Tibial artery (tissue), 4 donors: ENCODE results near the gene CHD1.
A peak's percentile ranks its signal among the peaks of the same experiment; 100 is the strongest.

Experiments
- DNase-seq, 2 donors: peaks; one replicate each; pipeline ENCODE4 v3.0.0-alpha.2; 2019
- H3K27ac ChIP-seq, 2 donors: fragments of 200-600 bp; sonication (generic) in 1 of 2; 1 replicate in 1 of 2; 2 replicates in 1 of 2; pipeline ENCODE4 v1.5.1; 2018 to 2019; ENCODE audit warnings: mild to moderate bottlenecking in 1 of 2
- H3K27me3 ChIP-seq, 2 donors: fragments of 200-600 bp; sonication (generic) in 1 of 2; one replicate each; pipeline versions ENCODE4 v1.5.1 to v1.6.0; 2016 to 2019
- H3K36me3 ChIP-seq, 3 donors: fragments of 200-600 bp; sonication (generic) in 2 of 3; one replicate each; pipeline ENCODE4 v1.5.1; 2016 to 2019; ENCODE audit warnings: mild to moderate bottlenecking in 2 of 3
- H3K4me1 ChIP-seq, 4 donors: fragments of 200-600 bp; sonication (generic) in 2 of 4; 1 replicate in 3 of 4; 2 replicates in 1 of 4; pipeline ENCODE4 v1.5.1; 2016 to 2019
- H3K4me3 ChIP-seq, 2 donors: fragments of 200-600 bp; sonication (generic) in 1 of 2; 1 replicate in 1 of 2; 2 replicates in 1 of 2; pipeline ENCODE4 v1.5.1; 2018 to 2019; ENCODE audit warnings: mild to moderate bottlenecking in 2 of 2
- H3K9me3 ChIP-seq, 3 donors: fragments of 200-600 bp; sonication (generic) in 1 of 3; one replicate each; pipeline ENCODE4 v1.5.1; 2016 to 2019
- intact Hi-C: fragments of 100-400 bp; cut with DNase I; formaldehyde crosslinking; loops from one replicate; pipeline ENCODE4 v1.15.0; 2023; ENCODE audit warnings: low total_unique reads
- TF ChIP-seq, protein P1 (sequence below), 2 experiments: fragments of 200-600 bp in 1 of 2; fragments of 450-650 bp in 1 of 2; IDR thresholded peaks; one replicate each; pipeline ENCODE4 v1.5.1; 2017 to 2019; ENCODE audit warnings: antibody characterized with exemption in 2 of 2, mild to moderate bottlenecking in 1 of 2, moderate library complexity in 1 of 2

Gene CHD1

DNA sequence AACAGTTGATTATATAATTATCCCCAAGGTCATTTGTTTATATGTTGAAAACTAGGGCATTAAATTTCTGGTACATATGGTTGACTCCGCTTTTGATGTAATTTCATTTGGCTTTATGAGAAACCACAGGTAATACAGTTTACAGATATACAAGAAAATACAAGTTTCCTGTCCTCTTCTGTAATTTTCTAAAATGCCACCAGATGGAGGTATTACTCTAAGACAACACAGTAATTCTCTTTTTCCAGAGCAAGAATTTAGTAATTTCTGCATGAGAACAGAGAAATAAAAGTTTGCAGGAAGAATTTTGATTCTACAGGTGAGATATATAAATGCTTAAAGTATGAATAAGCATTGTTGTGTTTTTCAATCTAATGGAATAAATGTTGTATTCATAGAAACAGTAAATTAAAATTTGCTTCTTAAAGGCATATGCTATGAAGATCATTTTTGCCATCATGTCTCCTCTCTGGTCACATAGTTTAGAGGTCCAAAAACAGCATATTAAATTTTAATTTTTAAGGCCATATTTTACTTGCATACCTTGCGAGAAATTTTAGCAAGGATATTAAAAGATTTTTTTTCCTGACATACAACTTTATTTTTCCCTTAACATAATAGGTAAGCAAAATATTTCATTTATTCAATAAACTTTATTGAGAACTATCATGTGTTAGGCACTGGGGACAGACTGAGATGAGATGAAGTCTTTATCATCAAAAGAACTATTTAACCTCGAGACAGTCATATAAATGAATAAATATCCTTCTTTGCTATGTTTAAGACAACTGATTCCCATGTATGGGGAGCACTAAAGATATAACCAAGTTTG, 22.7 kb downstream of the CHD1 start:
- Histone ChIP-seq H3K4me3 (no peak overlapping the region), H3K4me1 (peaks cover 0 to 14% (median 0%) of the 10 kb centered on the region in 4 donors), H3K36me3 (peaks cover 2 to 11% (median 11%) of the 10 kb centered on the region in 3 donors), H3K9me3 (no peaks in the 10 kb centered on the region), H3K27ac (no peak overlapping the region), H3K27me3 (no peaks in the 10 kb centered on the region)
- intact Hi-C loops: loop anchor here (2.0 kb wide), 1 partner anchor 125 kb away; no protein-coding TSS in a partner anchor
- TF ChIP-seq, protein P1, sequence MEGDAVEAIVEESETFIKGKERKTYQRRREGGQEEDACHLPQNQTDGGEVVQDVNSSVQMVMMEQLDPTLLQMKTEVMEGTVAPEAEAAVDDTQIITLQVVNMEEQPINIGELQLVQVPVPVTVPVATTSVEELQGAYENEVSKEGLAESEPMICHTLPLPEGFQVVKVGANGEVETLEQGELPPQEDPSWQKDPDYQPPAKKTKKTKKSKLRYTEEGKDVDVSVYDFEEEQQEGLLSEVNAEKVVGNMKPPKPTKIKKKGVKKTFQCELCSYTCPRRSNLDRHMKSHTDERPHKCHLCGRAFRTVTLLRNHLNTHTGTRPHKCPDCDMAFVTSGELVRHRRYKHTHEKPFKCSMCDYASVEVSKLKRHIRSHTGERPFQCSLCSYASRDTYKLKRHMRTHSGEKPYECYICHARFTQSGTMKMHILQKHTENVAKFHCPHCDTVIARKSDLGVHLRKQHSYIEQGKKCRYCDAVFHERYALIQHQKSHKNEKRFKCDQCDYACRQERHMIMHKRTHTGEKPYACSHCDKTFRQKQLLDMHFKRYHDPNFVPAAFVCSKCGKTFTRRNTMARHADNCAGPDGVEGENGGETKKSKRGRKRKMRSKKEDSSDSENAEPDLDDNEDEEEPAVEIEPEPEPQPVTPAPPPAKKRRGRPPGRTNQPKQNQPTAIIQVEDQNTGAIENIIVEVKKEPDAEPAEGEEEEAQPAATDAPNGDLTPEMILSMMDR (IDR thresholded peaks at IDR 0.05): peak; percentile 72 to 76
- DNase-seq: no peak

DNA sequence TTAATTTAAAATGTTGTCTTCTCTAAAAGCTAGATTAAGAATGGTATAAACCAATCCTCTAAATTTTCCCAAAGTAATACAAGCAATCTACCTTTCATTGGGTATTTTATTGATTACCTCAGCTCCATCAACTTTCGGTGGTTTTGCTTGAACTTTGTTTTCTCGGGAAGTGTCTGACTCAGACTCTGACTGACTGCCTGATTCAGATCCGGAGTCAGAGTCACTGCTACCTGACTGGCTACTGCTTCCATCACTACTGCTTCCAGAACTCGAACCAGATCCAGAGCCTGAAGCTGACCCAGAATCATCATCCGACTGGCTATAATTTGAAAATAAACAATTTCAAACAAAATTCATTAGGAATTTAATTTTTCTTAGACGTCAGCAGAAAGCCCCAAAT, 24.0 kb downstream of the CHD1 start:
- peaks cover 0 to 4% (median 0%) of the 10 kb centered on the region in 4 donors for H3K4me1 ChIP-seq
- no peak overlapping the region for H3K27ac ChIP-seq
- H3K9me3 ChIP-seq: no peaks in the 10 kb centered on the region
- H3K4me3 ChIP-seq: no peak overlapping the region
- intact Hi-C loops: no loop called here
- TF ChIP-seq, protein P1 (IDR thresholded peaks at IDR 0.05): no peak
- H3K27me3 ChIP-seq: no peaks in the 10 kb centered on the region
- peaks cover 15 to 24% (median 22%) of the 10 kb centered on the region in 3 donors for H3K36me3 ChIP-seq
- DNase-seq: no peak

DNA sequence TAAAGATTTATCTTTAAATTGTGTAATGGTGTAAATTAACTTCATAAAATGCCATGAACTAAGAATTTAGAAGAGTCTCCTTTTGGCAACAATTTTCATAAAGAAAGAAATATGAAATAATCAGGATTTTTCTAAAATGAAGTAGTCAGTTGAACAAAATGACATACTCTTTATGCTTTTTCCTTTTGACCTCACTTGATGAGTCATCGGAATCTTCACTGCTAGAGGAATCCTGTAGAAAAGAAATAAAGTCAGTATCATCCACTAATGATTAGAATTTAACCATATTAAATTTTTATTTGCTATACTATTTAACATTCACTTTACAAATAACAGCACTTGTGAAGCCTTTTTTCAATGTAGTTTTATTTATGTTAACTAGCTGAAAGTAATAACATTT, 26.1 kb downstream of the CHD1 start:
- no peaks in the 10 kb centered on the region for H3K9me3 ChIP-seq
- H3K4me1 ChIP-seq: peaks cover 0 to 3% (median 0%) of the 10 kb centered on the region in 4 donors
- H3K27ac ChIP-seq: no peak overlapping the region
- no peaks in the 10 kb centered on the region for H3K27me3 ChIP-seq
- TF ChIP-seq, protein P1 (IDR thresholded peaks at IDR 0.05): no peak
- H3K4me3 ChIP-seq: no peak overlapping the region
- intact Hi-C loops: no loop called here
- no peak for DNase-seq
- H3K36me3 ChIP-seq: peaks cover 36 to 43% (median 42%) of the 10 kb centered on the region in 3 donors

DNA sequence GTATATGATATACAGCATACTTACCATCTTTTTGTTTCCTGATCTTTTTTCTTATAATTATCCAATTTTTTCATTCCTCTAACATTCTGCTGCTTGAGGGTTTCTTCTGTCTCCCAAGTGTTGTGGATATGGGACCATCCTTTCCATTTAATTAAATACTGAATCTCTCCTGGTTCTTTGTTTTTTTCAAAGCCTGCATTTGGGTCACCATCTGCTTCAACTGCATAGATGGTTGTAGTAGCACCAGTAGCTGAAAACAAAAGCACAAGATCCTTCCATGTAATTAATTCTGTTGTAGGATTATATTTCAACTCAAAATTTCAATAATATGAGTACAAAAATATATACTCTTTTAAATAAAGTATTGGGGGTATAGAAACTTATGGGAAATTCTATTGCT, 29.4 kb downstream of the CHD1 start:
- no peak overlapping the region for H3K4me3 ChIP-seq
- H3K4me1 ChIP-seq: peaks cover 0 to 3% (median 0%) of the 10 kb centered on the region in 4 donors
- no peaks in the 10 kb centered on the region for H3K9me3 ChIP-seq
- no peak overlapping the region for H3K27ac ChIP-seq
- TF ChIP-seq, protein P1 (IDR thresholded peaks at IDR 0.05): no peak
- no peak for DNase-seq
- no peaks in the 10 kb centered on the region for H3K27me3 ChIP-seq
- intact Hi-C loops: no loop called here
- peaks cover 64 to 76% (median 75%) of the 10 kb centered on the region in 3 donors for H3K36me3 ChIP-seq

DNA sequence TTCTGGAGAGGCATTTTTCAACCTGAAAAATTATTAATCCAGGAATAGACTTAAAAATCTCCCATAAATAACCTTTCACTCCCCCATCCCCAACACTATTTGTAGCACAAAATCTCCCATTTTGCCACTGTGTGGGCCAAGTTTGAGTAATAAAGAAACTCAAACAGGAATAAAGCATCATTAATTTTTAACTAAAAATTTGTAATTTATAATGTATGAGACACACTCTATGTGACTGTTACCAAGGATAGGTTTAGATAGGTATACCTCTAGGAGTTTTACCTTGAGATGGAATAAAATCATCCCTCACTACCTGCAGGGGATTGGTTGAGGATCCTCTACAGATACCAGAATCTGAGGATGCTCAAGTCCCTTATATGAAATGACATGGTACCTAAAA, 30.1 kb downstream of the CHD1 start:
- peaks cover 71 to 82% (median 80%) of the 10 kb centered on the region in 3 donors for H3K36me3 ChIP-seq

More for the DNA sequence above, 30.1 kb downstream of the CHD1 start:
- intact Hi-C loops: no loop called here
- peaks cover 0 to 3% (median 0%) of the 10 kb centered on the region in 4 donors for H3K4me1 ChIP-seq
- no peaks in the 10 kb centered on the region for H3K27me3 ChIP-seq
- H3K27ac ChIP-seq: no peak overlapping the region
- DNase-seq: no peak
- H3K9me3 ChIP-seq: no peaks in the 10 kb centered on the region
- H3K4me3 ChIP-seq: no peak overlapping the region
- TF ChIP-seq, protein P1 (IDR thresholded peaks at IDR 0.05): no peak
